Transverse colon (tissue), 3 donors: ENCODE results near the gene SLC30A10.

ENCODE experiments used
- EP300 ChIP-seq: sonication (generic); formaldehyde crosslinking; IDR thresholded peaks from one replicate; pipeline ENCODE4 v1.6.1; 2017; ENCODE audit warnings: antibody characterized with exemption, low read depth
- TF ChIP-seq, protein P1 (sequence below), 5 experiments: fragments of 200-600 bp in 3 of 5; fragments of 450-650 bp in 2 of 5; sonication (generic) in 3 of 5; IDR thresholded peaks; 1 replicate in 2 of 5; 2 replicates in 3 of 5; pipeline ENCODE4 v1.5.1; 2016 to 2017; ENCODE audit warnings: antibody characterized with exemption in 5 of 5, inconsistent platforms in 3 of 5, mild to moderate bottlenecking in 2 of 5, moderate library complexity in 1 of 5

DNA sequence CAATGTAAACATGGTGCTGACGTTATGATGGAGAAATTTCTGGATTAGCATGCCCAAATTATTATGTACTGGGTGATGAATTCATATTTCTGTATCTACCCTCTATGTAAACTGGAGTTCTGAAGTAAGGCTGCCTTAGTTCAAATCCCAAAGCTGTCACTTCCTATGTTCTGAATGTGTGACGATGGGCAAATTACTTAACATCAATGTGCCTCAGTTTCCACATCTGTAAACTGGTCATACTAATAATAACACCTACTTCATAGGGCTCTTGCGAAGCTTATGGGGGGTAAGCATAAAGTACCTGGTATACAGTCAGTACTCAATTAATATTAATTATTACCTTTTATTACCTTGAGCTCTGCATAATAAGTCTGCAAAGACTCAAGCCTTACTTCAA, 45.6 kb downstream of the SLC30A10 start:
- no peak for TF ChIP-seq EP300
- TF ChIP-seq, protein P1, sequence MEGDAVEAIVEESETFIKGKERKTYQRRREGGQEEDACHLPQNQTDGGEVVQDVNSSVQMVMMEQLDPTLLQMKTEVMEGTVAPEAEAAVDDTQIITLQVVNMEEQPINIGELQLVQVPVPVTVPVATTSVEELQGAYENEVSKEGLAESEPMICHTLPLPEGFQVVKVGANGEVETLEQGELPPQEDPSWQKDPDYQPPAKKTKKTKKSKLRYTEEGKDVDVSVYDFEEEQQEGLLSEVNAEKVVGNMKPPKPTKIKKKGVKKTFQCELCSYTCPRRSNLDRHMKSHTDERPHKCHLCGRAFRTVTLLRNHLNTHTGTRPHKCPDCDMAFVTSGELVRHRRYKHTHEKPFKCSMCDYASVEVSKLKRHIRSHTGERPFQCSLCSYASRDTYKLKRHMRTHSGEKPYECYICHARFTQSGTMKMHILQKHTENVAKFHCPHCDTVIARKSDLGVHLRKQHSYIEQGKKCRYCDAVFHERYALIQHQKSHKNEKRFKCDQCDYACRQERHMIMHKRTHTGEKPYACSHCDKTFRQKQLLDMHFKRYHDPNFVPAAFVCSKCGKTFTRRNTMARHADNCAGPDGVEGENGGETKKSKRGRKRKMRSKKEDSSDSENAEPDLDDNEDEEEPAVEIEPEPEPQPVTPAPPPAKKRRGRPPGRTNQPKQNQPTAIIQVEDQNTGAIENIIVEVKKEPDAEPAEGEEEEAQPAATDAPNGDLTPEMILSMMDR (IDR thresholded peaks at IDR 0.05): no peak
